Measurements from ENCODE around the gene NSUN4. TPM values are rescaled to one million over a fixed set of nuclear protein-coding genes. Genes with fewer than 3 reads are reported as not detected.
A peak's percentile ranks its signal among the peaks of the same experiment; 100 is the strongest.

The NSUN4 gene
- total RNA-seq, 4 donors from 2014 or later = 11.4 to 24.5 (median 18.4) TPM

DNA sequence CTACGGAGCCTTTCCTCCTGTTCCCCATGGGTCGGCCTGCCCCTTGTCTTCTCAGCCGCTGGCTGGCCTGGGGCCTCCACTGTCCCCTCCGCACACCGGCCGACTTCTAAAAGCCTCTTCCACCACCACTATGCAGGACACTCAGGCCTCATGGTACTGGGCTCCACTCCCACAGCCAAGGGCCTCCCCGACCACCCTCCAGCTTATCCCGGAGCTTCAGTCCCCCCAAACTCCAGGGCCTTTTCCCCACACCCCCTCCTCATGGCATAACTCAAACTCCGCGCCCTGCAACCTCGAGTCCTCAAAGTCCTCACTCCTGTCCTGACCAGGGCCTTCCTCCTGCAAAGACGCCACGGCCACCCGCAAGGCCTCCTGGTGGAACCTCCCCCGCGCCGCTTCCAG is 39.2 kb upstream of the NSUN4 start:
- Histone ChIP-seq H3K4me1 (peaks cover 0 to 64% (median 30%) of the 10 kb centered on the region in 3 donors), H3K4me3 (peak overlapping the region; percentile 67 to 90), H3K36me3 (peaks cover 0 to 17% of the 10 kb centered on the region in 2 donors), H3K27ac (peak overlapping the region; percentile 89 to 99 (median 98)), H3K9me3 (no peaks in the 10 kb centered on the region), H3K27me3 (no peaks in the 10 kb centered on the region)
- TF ChIP-seq CTCF (IDR thresholded peaks at IDR 0.05) = no peak
- no peak for TF ChIP-seq POLR2AphosphoS5 (IDR thresholded peaks at IDR 0.05)
- no peak for TF ChIP-seq EP300 (IDR thresholded peaks at IDR 0.05)
- no peak for TF ChIP-seq POLR2A (IDR thresholded peaks at IDR 0.05)
- 0 to 9% methylated on average over 3 to 14 of the region's 17 CpGs for WGBS, 2 donors (ENCODE audit: low coverage in 1 of 2)
- ATAC-seq = no peak

DNA sequence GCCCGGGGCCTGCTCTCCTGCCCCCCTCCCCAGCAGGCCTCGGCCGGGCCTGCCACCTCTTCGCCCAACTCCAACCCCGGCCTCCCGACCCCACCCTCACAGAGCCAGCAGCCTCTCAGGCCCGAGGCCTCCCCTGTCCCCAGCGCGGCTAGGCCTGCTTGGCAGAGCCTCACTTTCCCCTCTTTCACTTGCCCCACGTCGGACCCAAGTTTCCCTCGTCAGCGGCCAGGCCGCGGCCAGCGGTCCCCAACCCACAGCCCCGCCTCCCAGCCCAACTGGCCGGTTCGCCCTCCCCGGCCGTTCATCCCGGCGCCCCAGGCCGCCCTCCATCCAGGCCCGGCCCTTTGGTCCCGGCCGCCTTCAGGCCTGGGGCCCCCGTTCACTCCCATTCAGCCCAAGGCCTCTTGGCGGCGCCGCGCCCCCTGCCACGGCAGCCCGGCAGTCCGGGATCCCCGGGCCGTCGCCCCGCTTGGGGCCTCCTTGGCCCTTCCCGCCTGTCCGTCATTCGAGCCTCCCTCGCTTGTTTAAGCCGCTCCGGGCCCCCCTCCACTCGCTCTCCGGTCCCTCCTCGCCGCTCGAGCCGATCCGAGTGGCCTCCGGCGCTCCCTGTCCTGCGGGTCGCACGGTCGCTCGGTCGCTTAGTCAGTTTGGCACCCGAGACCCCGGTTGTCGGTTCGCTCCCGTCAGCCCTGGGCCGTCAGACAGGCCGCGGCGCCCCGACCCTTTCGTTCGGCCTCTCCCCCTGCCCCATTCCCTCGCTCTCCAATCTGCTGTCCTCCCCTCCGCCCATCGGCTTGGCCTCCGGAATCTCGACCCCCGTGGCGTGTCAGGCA is 38.6 kb upstream of the NSUN4 start:
- 0% methylated on average over 11 to 29 of the region's 79 CpGs for WGBS, 2 donors (ENCODE audit: low coverage in 1 of 2)
- Histone ChIP-seq H3K9me3 (no peaks in the 10 kb centered on the region), H3K27me3 (no peaks in the 10 kb centered on the region), H3K4me1 (peaks cover 0 to 70% (median 30%) of the 10 kb centered on the region in 3 donors), H3K36me3 (peaks cover 0 to 10% of the 10 kb centered on the region in 2 donors), H3K4me3 (peak overlapping the region; percentile 67 to 90), H3K27ac (peak overlapping the region; percentile 89 to 99 (median 98))
- TF ChIP-seq CTCF (IDR thresholded peaks at IDR 0.05) = peak in 2 of 4 experiments; percentile 32 to 42
- TF ChIP-seq POLR2AphosphoS5 (IDR thresholded peaks at IDR 0.05) = no peak
- TF ChIP-seq EP300 (IDR thresholded peaks at IDR 0.05) = no peak
- no peak for TF ChIP-seq POLR2A (IDR thresholded peaks at IDR 0.05)
- peak; percentile 19 for ATAC-seq

GRCh38 chr1:46302641-46303037 is 38.0 kb upstream of the NSUN4 start:
- Histone ChIP-seq H3K4me3 (peak overlapping the region; percentile 67 to 90), H3K27me3 (no peaks in the 10 kb centered on the region), H3K4me1 (peaks cover 0 to 76% (median 30%) of the 10 kb centered on the region in 3 donors), H3K27ac (peak overlapping the region; percentile 89 to 99 (median 98)), H3K9me3 (no peaks in the 10 kb centered on the region), H3K36me3 (peaks cover 0 to 4% of the 10 kb centered on the region in 2 donors)
- ATAC-seq = peak; percentile 32
- TF ChIP-seq POLR2AphosphoS5 (IDR thresholded peaks at IDR 0.05) (no peak), CTCF (IDR thresholded peaks at IDR 0.05) (no peak), POLR2A (IDR thresholded peaks at IDR 0.05) (no peak), EP300 (IDR thresholded peaks at IDR 0.05) (no peak)
- no CpG with 5 or more reads among the region's 32 CpGs for WGBS, 2 donors (ENCODE audit: low coverage in 1 of 2)

- no peak for TF ChIP-seq EP300 (IDR thresholded peaks at IDR 0.05)
- peak; percentile 87 to 89 for TF ChIP-seq POLR2A (IDR thresholded peaks at IDR 0.05)
- TF ChIP-seq CTCF (IDR thresholded peaks at IDR 0.05) = no peak
- peak; percentile 99 for TF ChIP-seq POLR2AphosphoS5 (IDR thresholded peaks at IDR 0.05)
- 0% methylated on average over 5 to 10 of the region's 61 CpGs for WGBS, 2 donors (ENCODE audit: low coverage in 1 of 2)
- H3K4me1 ChIP-seq = peaks cover 0 to 79% (median 30%) of the 10 kb centered on the region in 3 donors
- H3K27me3 ChIP-seq = no peaks in the 10 kb centered on the region
- H3K4me3 ChIP-seq = peak within 1 kb of the TSS; percentile 67 to 90
- peak; percentile 95 for ATAC-seq
- H3K9me3 ChIP-seq = no peaks in the 10 kb centered on the region
- peak within 1 kb of the TSS; percentile 89 to 99 (median 98) for H3K27ac ChIP-seq
- H3K36me3 ChIP-seq = no peaks in the 10 kb centered on the region
Measured at GRCh38 chr1:46303038-46303871, 37.4 kb upstream of the NSUN4 start, which contains the start of the genes LRRC41 and UQCRH. LRRC41 (minus strand) TSS chr1:46303616; CDS start chr1:46303322, 294 bp downstream. UQCRH (plus strand) TSS chr1:46303698; CDS start chr1:46303767, 69 bp downstream.

Data from gastroesophageal sphincter (tissue), 4 donors.